OCI-LY7 (cell line): Measurements from ENCODE around the gene IFT25. TPM values are rescaled to one million over a fixed set of nuclear protein-coding genes. Genes with fewer than 3 reads are reported as not detected.

ENCODE experiments used
- BruUV-seq: library from RNA; stranded (reverse); fragments of 400-500 nt; replicated peaks from 2 replicates; lab custom pipeline; 2021; lab: Mats Ljungman, UMichigan
- CTCF ChIA-PET: fragments of 300-600 bp; sonication (Branson Sonifier 250); formaldehyde crosslinking; loops from one replicate; lab custom pipeline; 2022; ENCODE audit warnings: antibody characterized with exemption; ENCODE audit not compliant: unreplicated experiment; lab: Charles Lee
- POLR2A ChIA-PET: fragments of 300-600 bp; sonication (Branson Sonifier 250); formaldehyde crosslinking; loops from one replicate; lab custom pipeline; 2022; ENCODE audit warnings: antibody characterized with exemption; lab: Charles Lee
- DNase-seq: peaks from one replicate; pipeline ENCODE4 v3.0.0-alpha.2; 2015; ENCODE audit warnings: low spot score
- H2AFZ ChIP-seq: fragments of 200-600 bp; sonication (generic), shearing (Covaris generic); 2 replicates; pipeline ENCODE4 v1.6.1; 2014; ENCODE audit warnings: mild to moderate bottlenecking, antibody characterized with exemption, low read length, moderate library complexity
- H3K27ac ChIP-seq: fragments of 200-600 bp; sonication (generic); 2 replicates; pipeline ENCODE4 v1.5.1; 2014; ENCODE audit warnings: mixed run types, low read depth, mild to moderate bottlenecking, moderate library complexity, low read length, inconsistent platforms; ENCODE audit not compliant: poor library complexity, severe bottlenecking
- H3K36me3 ChIP-seq: fragments of 200-600 bp; sonication (generic); 2 replicates; pipeline ENCODE4 v1.6.1; 2014; ENCODE audit warnings: mild to moderate bottlenecking, antibody characterized with exemption, low read length, moderate library complexity, mixed read lengths; ENCODE audit not compliant: insufficient read depth
- H3K4me1 ChIP-seq: fragments of 200-600 bp; sonication (generic); 2 replicates; pipeline ENCODE4 v1.5.1; 2014; ENCODE audit warnings: mild to moderate bottlenecking, low read length; ENCODE audit not compliant: insufficient read depth, poor library complexity, severe bottlenecking
- H3K4me2 ChIP-seq: fragments of 200-600 bp; sonication (generic); 2 replicates; pipeline ENCODE4 v1.6.1; 2014; ENCODE audit warnings: mild to moderate bottlenecking, low read length
- H3K4me3 ChIP-seq: fragments of 200-600 bp; sonication (generic); 2 replicates; pipeline ENCODE4 v1.5.1; 2014; ENCODE audit warnings: mild to moderate bottlenecking, low read depth, low read length; ENCODE audit not compliant: poor library complexity, severe bottlenecking
- H3K79me2 ChIP-seq: fragments of 200-600 bp; sonication (generic); 2 replicates; pipeline ENCODE4 v1.6.1; 2016; ENCODE audit warnings: low read depth, mild to moderate bottlenecking, low read length, moderate library complexity, mixed read lengths; ENCODE audit not compliant: insufficient read depth
- H3K9me2 ChIP-seq: fragments of 200-600 bp; sonication (generic); 2 replicates; pipeline ENCODE4 v1.6.1; 2016; ENCODE audit warnings: mild to moderate bottlenecking, low read length, mixed read lengths; ENCODE audit not compliant: insufficient read depth
- H3K9me3 ChIP-seq: fragments of 200-600 bp; sonication (generic); 2 replicates; pipeline ENCODE4 v1.6.1; 2014; ENCODE audit warnings: mild to moderate bottlenecking, mixed run types, low read length, mixed read lengths
- H4K20me1 ChIP-seq: fragments of 200-600 bp; sonication (generic); 2 replicates; pipeline ENCODE4 v1.6.1; 2014; ENCODE audit warnings: mild to moderate bottlenecking, antibody characterized with exemption, low read length, moderate library complexity, mixed read lengths; ENCODE audit not compliant: insufficient read depth
- EZH2phosphoT487 ChIP-seq: fragments of 200-600 bp; sonication (generic); IDR thresholded peaks from 2 replicates; pipeline ENCODE4 v1.6.1; 2018; ENCODE audit warnings: low read depth, borderline replicate concordance, mild to moderate bottlenecking, mixed run types, antibody characterized with exemption, low read length, moderate library complexity, mixed read lengths
- intact Hi-C: fragments of 100-400 bp; cut with micrococcal nuclease; formaldehyde crosslinking; loops from one replicate; pipeline ENCODE4 v1.10.0; 2022; ENCODE audit not compliant: unreplicated experiment
- total RNA-seq, 2 experiments: library from RNA; depleted of rRNA in 1 of 2; stranded (reverse); fragments of >200 nt in 1 of 2; shearing (Covaris generic) in 1 of 2; gene quantifications; 2 replicates each; pipeline ENCODE4 v1.2.3, GENCODE V29; 2014 to 2022
- TF ChIP-seq, protein P1 (sequence below): fragments of 200-600 bp; sonication (generic); conservative IDR thresholded peaks from 2 replicates; pipeline ENCODE4 v1.5.1; 2014; ENCODE audit warnings: mild to moderate bottlenecking, antibody characterized with exemption, low read length, moderate library complexity, mixed read lengths

The IFT25 gene
- total RNA-seq, 2 experiments from 2014 or later, result 45.4 to 57.0 TPM

DNA sequence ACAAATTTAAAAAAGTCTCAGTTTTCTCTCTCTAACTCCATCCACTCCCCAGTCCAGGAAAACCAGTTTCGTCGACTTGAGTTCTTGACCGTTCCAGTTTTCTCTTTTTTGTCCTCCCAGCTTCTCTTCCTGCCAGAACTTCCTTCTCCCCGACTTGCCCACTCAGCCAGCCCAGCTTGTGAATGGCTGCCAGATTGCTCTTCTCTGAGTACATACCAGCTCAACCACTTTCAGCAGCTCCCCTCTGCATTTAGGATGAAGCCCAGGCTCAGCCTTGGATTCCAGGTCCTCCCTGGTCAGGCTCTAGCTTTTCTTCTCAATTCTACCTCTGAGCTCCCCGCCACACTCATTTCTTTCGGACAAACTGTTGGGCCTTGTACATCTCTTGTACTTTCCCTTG, 50.1 kb downstream of the IFT25 start:
- ChIA-PET CTCF (interaction anchor here (0.6 kb wide), 1 partner anchor 116 kb away, joined by 3 read pairs; no protein-coding TSS in a partner anchor), POLR2A (no interaction called here)
- Histone ChIP-seq H2AFZ (no peak overlapping the region), H3K4me3 (no peak overlapping the region), H4K20me1 (no peaks in the 10 kb centered on the region), H3K4me1 (peaks cover 4% of the 10 kb centered on the region), H3K4me2 (no peak overlapping the region), H3K27ac (no peak overlapping the region), H3K9me2 (no peaks in the 10 kb centered on the region), H3K79me2 (no peaks in the 10 kb centered on the region), H3K9me3 (no peaks in the 10 kb centered on the region), H3K36me3 (no peaks in the 10 kb centered on the region)
- no TSS peak for BruUV-seq
- DNase-seq, result no peak
- intact Hi-C loops, result no loop called here
- no peak for TF ChIP-seq EZH2phosphoT487
- TF ChIP-seq, protein P1, sequence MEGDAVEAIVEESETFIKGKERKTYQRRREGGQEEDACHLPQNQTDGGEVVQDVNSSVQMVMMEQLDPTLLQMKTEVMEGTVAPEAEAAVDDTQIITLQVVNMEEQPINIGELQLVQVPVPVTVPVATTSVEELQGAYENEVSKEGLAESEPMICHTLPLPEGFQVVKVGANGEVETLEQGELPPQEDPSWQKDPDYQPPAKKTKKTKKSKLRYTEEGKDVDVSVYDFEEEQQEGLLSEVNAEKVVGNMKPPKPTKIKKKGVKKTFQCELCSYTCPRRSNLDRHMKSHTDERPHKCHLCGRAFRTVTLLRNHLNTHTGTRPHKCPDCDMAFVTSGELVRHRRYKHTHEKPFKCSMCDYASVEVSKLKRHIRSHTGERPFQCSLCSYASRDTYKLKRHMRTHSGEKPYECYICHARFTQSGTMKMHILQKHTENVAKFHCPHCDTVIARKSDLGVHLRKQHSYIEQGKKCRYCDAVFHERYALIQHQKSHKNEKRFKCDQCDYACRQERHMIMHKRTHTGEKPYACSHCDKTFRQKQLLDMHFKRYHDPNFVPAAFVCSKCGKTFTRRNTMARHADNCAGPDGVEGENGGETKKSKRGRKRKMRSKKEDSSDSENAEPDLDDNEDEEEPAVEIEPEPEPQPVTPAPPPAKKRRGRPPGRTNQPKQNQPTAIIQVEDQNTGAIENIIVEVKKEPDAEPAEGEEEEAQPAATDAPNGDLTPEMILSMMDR, result no peak

DNA sequence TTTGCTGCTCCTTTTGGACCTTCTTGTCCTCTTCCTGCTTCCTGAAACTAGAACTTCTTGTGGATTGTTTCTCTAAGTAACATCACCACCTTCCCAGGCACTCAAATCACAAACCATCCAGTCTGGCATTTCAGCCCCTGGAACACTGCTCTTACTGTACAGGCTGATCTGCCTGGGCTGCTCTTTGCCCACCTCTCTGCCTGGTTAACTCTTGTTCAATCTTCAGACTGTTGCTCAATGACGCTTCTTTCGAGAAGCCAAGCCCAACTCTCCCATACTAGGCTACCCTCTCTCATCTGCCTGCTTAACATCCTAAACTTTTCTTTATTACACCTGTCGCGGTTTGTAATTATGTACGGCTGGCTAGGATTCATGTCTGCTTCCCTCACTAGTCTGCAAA, 50.9 kb downstream of the IFT25 start:
- Histone ChIP-seq H3K4me1 (peaks cover 10% of the 10 kb centered on the region), H3K9me3 (no peaks in the 10 kb centered on the region), H4K20me1 (no peaks in the 10 kb centered on the region), H3K79me2 (no peaks in the 10 kb centered on the region), H3K27ac (no peak overlapping the region), H3K4me3 (no peak overlapping the region), H3K4me2 (no peak overlapping the region), H3K9me2 (no peaks in the 10 kb centered on the region), H2AFZ (no peak overlapping the region), H3K36me3 (no peaks in the 10 kb centered on the region)
- POLR2A ChIA-PET, result no interaction called here
- intact Hi-C loops, result no loop called here
- DNase-seq, result no peak
- no TSS peak for BruUV-seq
- TF ChIP-seq, protein P1, result no peak
- TF ChIP-seq EZH2phosphoT487, result no peak
- CTCF ChIA-PET, result no interaction called here

DNA sequence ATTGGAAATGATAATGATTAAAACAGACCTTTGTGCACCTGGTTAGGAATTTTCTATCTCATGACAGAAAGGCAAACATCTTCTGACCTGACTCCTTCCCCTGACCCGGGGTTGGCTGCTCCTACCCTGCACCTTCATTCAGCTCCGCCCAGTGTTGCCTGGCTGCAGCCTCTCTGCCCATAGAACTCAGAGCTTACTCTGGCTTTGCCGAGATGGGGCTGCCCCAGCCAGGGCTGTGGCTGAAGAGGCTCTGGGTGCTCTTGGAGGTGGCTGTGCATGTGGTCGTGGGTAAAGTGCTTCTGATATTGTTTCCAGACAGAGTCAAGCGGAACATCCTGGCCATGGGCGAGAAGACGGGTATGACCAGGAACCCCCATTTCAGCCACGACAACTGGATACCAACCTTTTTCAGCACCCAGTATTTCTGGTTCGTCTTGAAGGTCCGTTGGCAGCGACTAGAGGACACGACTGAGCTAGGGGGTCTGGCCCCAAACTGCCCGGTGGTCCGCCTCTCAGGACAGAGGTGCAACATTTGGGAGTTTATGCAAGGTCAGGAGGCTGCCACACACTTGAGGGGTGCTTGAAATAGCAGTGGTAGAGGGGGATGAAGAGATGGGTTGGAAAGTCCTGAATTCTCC, 51.4 kb downstream of the IFT25 start, which contains the start of gene DIO1:
DIO1 (plus strand) TSS at position 189 of the 638 bp plus-strand sequence; CDS start at position 213, 24 bp downstream.
- Histone ChIP-seq H3K79me2 (no peaks in the 10 kb centered on the region), H2AFZ (no peak within 1 kb of the TSS; the same call in 1 of the 2 replicates), H3K9me2 (no peaks in the 10 kb centered on the region), H4K20me1 (no peaks in the 10 kb centered on the region), H3K36me3 (no peaks in the 10 kb centered on the region), H3K4me1 (peaks cover 11% of the 10 kb centered on the region), H3K4me2 (no peak within 1 kb of the TSS), H3K27ac (no peak within 1 kb of the TSS), H3K9me3 (no peaks in the 10 kb centered on the region), H3K4me3 (no peak within 1 kb of the TSS)
- ChIA-PET POLR2A (no interaction called here), CTCF (no interaction called here)
- no TSS peak for BruUV-seq
- TF ChIP-seq, protein P1, result no peak
- TF ChIP-seq EZH2phosphoT487, result no peak
- no peak for DNase-seq
- intact Hi-C loops, result no loop called here
